ENCODE measurements around the gene STPG1.

DNA sequence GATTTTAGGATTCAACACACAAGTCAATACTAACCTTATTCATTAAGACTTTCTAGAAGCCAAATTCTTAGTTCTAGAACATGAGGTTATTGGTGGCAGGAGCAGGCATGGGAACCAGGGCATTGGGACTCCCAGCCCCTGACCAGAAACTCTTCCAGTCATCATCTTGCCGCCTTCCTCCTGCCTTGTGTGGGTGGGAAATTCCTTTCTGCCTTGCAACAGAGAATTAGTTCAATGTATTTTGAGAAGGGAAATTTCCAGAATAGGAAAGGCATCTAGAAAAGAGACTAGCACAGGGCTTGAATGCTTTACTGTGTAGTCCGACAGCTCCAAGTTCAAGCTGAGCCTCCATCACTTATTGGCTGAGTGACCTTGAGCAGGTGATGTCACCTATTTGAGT is 85.7 kb downstream of the STPG1 start:
- TF ChIP-seq RHOXF2B (CRISPR knock-in tag; conservative IDR thresholded peaks at IDR 0.05) (no peak), ZNF12 (CRISPR knock-in tag; IDR thresholded peaks at IDR 0.05) (no peak), YBX1 (IDR thresholded peaks at IDR 0.05) (no peak)
- TF ChIP-seq, protein P1, sequence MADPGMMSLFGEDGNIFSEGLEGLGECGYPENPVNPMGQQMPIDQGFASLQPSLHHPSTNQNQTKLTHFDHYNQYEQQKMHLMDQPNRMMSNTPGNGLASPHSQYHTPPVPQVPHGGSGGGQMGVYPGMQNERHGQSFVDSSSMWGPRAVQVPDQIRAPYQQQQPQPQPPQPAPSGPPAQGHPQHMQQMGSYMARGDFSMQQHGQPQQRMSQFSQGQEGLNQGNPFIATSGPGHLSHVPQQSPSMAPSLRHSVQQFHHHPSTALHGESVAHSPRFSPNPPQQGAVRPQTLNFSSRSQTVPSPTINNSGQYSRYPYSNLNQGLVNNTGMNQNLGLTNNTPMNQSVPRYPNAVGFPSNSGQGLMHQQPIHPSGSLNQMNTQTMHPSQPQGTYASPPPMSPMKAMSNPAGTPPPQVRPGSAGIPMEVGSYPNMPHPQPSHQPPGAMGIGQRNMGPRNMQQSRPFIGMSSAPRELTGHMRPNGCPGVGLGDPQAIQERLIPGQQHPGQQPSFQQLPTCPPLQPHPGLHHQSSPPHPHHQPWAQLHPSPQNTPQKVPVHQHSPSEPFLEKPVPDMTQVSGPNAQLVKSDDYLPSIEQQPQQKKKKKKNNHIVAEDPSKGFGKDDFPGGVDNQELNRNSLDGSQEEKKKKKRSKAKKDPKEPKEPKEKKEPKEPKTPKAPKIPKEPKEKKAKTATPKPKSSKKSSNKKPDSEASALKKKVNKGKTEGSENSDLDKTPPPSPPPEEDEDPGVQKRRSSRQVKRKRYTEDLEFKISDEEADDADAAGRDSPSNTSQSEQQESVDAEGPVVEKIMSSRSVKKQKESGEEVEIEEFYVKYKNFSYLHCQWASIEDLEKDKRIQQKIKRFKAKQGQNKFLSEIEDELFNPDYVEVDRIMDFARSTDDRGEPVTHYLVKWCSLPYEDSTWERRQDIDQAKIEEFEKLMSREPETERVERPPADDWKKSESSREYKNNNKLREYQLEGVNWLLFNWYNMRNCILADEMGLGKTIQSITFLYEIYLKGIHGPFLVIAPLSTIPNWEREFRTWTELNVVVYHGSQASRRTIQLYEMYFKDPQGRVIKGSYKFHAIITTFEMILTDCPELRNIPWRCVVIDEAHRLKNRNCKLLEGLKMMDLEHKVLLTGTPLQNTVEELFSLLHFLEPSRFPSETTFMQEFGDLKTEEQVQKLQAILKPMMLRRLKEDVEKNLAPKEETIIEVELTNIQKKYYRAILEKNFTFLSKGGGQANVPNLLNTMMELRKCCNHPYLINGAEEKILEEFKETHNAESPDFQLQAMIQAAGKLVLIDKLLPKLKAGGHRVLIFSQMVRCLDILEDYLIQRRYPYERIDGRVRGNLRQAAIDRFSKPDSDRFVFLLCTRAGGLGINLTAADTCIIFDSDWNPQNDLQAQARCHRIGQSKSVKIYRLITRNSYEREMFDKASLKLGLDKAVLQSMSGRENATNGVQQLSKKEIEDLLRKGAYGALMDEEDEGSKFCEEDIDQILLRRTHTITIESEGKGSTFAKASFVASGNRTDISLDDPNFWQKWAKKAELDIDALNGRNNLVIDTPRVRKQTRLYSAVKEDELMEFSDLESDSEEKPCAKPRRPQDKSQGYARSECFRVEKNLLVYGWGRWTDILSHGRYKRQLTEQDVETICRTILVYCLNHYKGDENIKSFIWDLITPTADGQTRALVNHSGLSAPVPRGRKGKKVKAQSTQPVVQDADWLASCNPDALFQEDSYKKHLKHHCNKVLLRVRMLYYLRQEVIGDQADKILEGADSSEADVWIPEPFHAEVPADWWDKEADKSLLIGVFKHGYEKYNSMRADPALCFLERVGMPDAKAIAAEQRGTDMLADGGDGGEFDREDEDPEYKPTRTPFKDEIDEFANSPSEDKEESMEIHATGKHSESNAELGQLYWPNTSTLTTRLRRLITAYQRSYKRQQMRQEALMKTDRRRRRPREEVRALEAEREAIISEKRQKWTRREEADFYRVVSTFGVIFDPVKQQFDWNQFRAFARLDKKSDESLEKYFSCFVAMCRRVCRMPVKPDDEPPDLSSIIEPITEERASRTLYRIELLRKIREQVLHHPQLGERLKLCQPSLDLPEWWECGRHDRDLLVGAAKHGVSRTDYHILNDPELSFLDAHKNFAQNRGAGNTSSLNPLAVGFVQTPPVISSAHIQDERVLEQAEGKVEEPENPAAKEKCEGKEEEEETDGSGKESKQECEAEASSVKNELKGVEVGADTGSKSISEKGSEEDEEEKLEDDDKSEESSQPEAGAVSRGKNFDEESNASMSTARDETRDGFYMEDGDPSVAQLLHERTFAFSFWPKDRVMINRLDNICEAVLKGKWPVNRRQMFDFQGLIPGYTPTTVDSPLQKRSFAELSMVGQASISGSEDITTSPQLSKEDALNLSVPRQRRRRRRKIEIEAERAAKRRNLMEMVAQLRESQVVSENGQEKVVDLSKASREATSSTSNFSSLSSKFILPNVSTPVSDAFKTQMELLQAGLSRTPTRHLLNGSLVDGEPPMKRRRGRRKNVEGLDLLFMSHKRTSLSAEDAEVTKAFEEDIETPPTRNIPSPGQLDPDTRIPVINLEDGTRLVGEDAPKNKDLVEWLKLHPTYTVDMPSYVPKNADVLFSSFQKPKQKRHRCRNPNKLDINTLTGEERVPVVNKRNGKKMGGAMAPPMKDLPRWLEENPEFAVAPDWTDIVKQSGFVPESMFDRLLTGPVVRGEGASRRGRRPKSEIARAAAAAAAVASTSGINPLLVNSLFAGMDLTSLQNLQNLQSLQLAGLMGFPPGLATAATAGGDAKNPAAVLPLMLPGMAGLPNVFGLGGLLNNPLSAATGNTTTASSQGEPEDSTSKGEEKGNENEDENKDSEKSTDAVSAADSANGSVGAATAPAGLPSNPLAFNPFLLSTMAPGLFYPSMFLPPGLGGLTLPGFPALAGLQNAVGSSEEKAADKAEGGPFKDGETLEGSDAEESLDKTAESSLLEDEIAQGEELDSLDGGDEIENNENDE (IDR thresholded peaks at IDR 0.05; ENCODE audit: low read depth, low read length), result no peak
- TF ChIP-seq, protein P2, sequence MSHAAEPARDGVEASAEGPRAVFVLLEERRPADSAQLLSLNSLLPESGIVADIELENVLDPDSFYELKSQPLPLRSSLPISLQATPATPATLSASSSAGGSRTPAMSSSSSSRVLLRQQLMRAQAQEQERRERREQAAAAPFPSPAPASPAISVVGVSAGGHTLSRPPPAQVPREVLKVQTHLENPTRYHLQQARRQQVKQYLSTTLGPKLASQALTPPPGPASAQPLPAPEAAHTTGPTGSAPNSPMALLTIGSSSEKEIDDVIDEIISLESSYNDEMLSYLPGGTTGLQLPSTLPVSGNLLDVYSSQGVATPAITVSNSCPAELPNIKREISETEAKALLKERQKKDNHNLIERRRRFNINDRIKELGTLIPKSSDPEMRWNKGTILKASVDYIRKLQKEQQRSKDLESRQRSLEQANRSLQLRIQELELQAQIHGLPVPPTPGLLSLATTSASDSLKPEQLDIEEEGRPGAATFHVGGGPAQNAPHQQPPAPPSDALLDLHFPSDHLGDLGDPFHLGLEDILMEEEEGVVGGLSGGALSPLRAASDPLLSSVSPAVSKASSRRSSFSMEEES (CRISPR knock-in tag; IDR thresholded peaks at IDR 0.05), result no peak
- TF ChIP-seq, protein P3, sequence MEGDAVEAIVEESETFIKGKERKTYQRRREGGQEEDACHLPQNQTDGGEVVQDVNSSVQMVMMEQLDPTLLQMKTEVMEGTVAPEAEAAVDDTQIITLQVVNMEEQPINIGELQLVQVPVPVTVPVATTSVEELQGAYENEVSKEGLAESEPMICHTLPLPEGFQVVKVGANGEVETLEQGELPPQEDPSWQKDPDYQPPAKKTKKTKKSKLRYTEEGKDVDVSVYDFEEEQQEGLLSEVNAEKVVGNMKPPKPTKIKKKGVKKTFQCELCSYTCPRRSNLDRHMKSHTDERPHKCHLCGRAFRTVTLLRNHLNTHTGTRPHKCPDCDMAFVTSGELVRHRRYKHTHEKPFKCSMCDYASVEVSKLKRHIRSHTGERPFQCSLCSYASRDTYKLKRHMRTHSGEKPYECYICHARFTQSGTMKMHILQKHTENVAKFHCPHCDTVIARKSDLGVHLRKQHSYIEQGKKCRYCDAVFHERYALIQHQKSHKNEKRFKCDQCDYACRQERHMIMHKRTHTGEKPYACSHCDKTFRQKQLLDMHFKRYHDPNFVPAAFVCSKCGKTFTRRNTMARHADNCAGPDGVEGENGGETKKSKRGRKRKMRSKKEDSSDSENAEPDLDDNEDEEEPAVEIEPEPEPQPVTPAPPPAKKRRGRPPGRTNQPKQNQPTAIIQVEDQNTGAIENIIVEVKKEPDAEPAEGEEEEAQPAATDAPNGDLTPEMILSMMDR (IDR thresholded peaks at IDR 0.05 in 2 of 3, conservative IDR thresholded peaks at IDR 0.05 in 1 of 3; ENCODE audit: insufficient read depth in 2 of 3, low read depth in 1 of 3, low read length in 3 of 3), result no peak
